H9 (cell line): ENCODE data around the gene HDC. TPM values are rescaled to one million over a fixed set of nuclear protein-coding genes. Genes with fewer than 3 reads are reported as not detected.

Source experiments
- DNase-seq: peaks from one replicate; pipeline ENCODE4 v3.0.0-alpha.2; 2017
- H2AFZ ChIP-seq: one replicate; pipeline ENCODE4 v1.6.1; 2013; ENCODE audit warnings: mild to moderate bottlenecking, low read length, control low read depth, moderate library complexity
- H2AK5ac ChIP-seq: 2 replicates; pipeline ENCODE4 v1.6.1; 2013; ENCODE audit warnings: low read length, control low read depth, mixed read lengths; ENCODE audit not compliant: insufficient read length
- H2BK120ac ChIP-seq: one replicate; pipeline ENCODE4 v1.6.1; 2013; ENCODE audit warnings: low read depth, mild to moderate bottlenecking, low read length, control low read depth, inconsistent platforms; ENCODE audit not compliant: poor library complexity, severe bottlenecking
- H2BK12ac ChIP-seq: 2 replicates; pipeline ENCODE4 v1.6.1; 2013; ENCODE audit warnings: low read length, control low read depth, mixed read lengths, low read depth; ENCODE audit not compliant: insufficient read length
- H2BK15ac ChIP-seq: 2 replicates; pipeline ENCODE4 v1.6.1; 2013; ENCODE audit warnings: low read depth, low read length, control low read depth
- H2BK20ac ChIP-seq: one replicate; pipeline ENCODE4 v1.6.1; 2013; ENCODE audit warnings: low read depth, mild to moderate bottlenecking, low read length, control low read depth, inconsistent platforms; ENCODE audit not compliant: poor library complexity, severe bottlenecking
- H2BK5ac ChIP-seq: 2 replicates; pipeline ENCODE4 v1.6.1; 2013; ENCODE audit warnings: low read length, control low read depth, mixed read lengths; ENCODE audit not compliant: insufficient read length
- H3K14ac ChIP-seq: 2 replicates; pipeline ENCODE4 v1.6.1; 2013; ENCODE audit warnings: low read length, control low read depth; ENCODE audit not compliant: insufficient read depth
- H3K18ac ChIP-seq: 2 replicates; pipeline ENCODE4 v1.6.1; 2013; ENCODE audit warnings: low read depth, mild to moderate bottlenecking, mixed read lengths, low read length, control low read depth; ENCODE audit not compliant: insufficient read length
- H3K23ac ChIP-seq: 2 replicates; pipeline ENCODE4 v1.6.1; 2013; ENCODE audit warnings: low read length, control low read depth, mixed read lengths, low read depth; ENCODE audit not compliant: insufficient read length
- H3K23me2 ChIP-seq: 2 replicates; pipeline ENCODE4 v1.6.1; 2013; ENCODE audit warnings: low read depth, mild to moderate bottlenecking, mixed read lengths, low read length, control low read depth; ENCODE audit not compliant: insufficient read length, poor library complexity, severe bottlenecking
- H3K27ac ChIP-seq: 2 replicates; pipeline ENCODE4 v1.5.1; 2013; ENCODE audit warnings: low read length, control low read depth, mixed read lengths, low read depth; ENCODE audit not compliant: insufficient read length
- H3K27me3 ChIP-seq: 2 replicates; pipeline ENCODE4 v1.6.1; 2013; ENCODE audit warnings: low read length, control low read depth, inconsistent platforms; ENCODE audit not compliant: insufficient read depth
- H3K4ac ChIP-seq: 2 replicates; pipeline ENCODE4 v1.6.1; 2013; ENCODE audit warnings: low read depth, mild to moderate bottlenecking, control low read depth, inconsistent platforms, low read length, moderate library complexity
- H3K4me1 ChIP-seq: 2 replicates; pipeline ENCODE4 v1.6.1; 2013; ENCODE audit warnings: low read length, control low read depth, inconsistent platforms; ENCODE audit not compliant: insufficient read depth
- H3K4me2 ChIP-seq: 2 replicates; pipeline ENCODE4 v1.6.1; 2013; ENCODE audit warnings: low read length, control low read depth, mixed read lengths; ENCODE audit not compliant: insufficient read length, insufficient read depth
- H3K56ac ChIP-seq: 2 replicates; pipeline ENCODE4 v1.6.1; 2013; ENCODE audit warnings: low read depth, mild to moderate bottlenecking, mixed read lengths, low read length, control low read depth; ENCODE audit not compliant: insufficient read length
- H3K79me1 ChIP-seq: 2 replicates; pipeline ENCODE4 v1.6.1; 2013; ENCODE audit warnings: low read depth, mild to moderate bottlenecking, moderate library complexity, low read length, control low read depth, inconsistent platforms; ENCODE audit not compliant: insufficient read depth, poor library complexity, severe bottlenecking
- H3K79me2 ChIP-seq: 2 replicates; pipeline ENCODE4 v1.6.1; 2013; ENCODE audit warnings: low read length, control low read depth, inconsistent platforms; ENCODE audit not compliant: insufficient read depth
- H3K9ac ChIP-seq: 2 replicates; pipeline ENCODE4 v1.6.1; 2013; ENCODE audit warnings: low read length, control low read depth, mixed read lengths; ENCODE audit not compliant: insufficient read length; ENCODE audit errors: extremely low read depth
- H3K9me3 ChIP-seq: one replicate; pipeline ENCODE4 v1.6.1; 2013; ENCODE audit warnings: low read depth, low read length, inconsistent platforms; ENCODE audit not compliant: control insufficient read depth
- H3T11ph ChIP-seq: one replicate; pipeline ENCODE4 v1.6.1; 2013; ENCODE audit warnings: mild to moderate bottlenecking, low read length, control low read depth, inconsistent platforms
- H4K20me1 ChIP-seq: one replicate; pipeline ENCODE4 v1.6.1; 2013; ENCODE audit not compliant: control insufficient read depth, insufficient read length, insufficient read depth
- H4K5ac ChIP-seq: 2 replicates; pipeline ENCODE4 v1.6.1; 2013; ENCODE audit warnings: low read depth, mild to moderate bottlenecking, mixed read lengths, low read length, control low read depth; ENCODE audit not compliant: insufficient read length
- H4K8ac ChIP-seq: replicated peaks from 2 replicates; pipeline ENCODE4 v1.6.1; 2013; ENCODE audit warnings: low read length, control low read depth, mixed read lengths, low read depth; ENCODE audit not compliant: insufficient read length
- H4K91ac ChIP-seq: 2 replicates; pipeline ENCODE4 v1.6.1; 2013; ENCODE audit warnings: low read depth, mild to moderate bottlenecking, moderate library complexity, mixed read lengths, low read length, control low read depth; ENCODE audit not compliant: insufficient read length
- H3K27ac Mint-ChIP-seq, 3 experiments: 2 replicates in 2 of 3; 3 replicates in 1 of 3; pipeline ENCODE4 v1.8.0; 2020 to 2021; ENCODE audit warnings: mixed read lengths in 3 of 3, mild to moderate bottlenecking in 1 of 3, moderate library complexity in 1 of 3
- H3K27me3 Mint-ChIP-seq: 2 replicates; pipeline ENCODE4 v1.8.0; 2021; ENCODE audit warnings: low read depth, mild to moderate bottlenecking, moderate library complexity, mixed read lengths
- H3K36me3 Mint-ChIP-seq, 3 experiments: 2 replicates in 2 of 3; 3 replicates in 1 of 3; pipeline ENCODE4 v1.8.0; 2020 to 2021; ENCODE audit warnings: low read depth in 3 of 3, mixed read lengths in 3 of 3; ENCODE audit not compliant: insufficient read depth in 1 of 3
- H3K4me1 Mint-ChIP-seq, 2 experiments: 2 replicates each; pipeline ENCODE4 v1.8.0; 2020; ENCODE audit warnings: mixed read lengths in 2 of 2
- H3K4me3 Mint-ChIP-seq, 2 experiments: 2 replicates in 1 of 2; 3 replicates in 1 of 2; pipeline ENCODE4 v1.8.0; 2020 to 2021; ENCODE audit warnings: mild to moderate bottlenecking in 2 of 2, mixed read lengths in 2 of 2, moderate library complexity in 1 of 2
- H3K9me3 Mint-ChIP-seq, 2 experiments: 2 replicates in 1 of 2; 3 replicates in 1 of 2; pipeline ENCODE4 v1.8.0; 2020; ENCODE audit warnings: mild to moderate bottlenecking in 2 of 2, mixed read lengths in 2 of 2, moderate library complexity in 1 of 2
- CTCF ChIP-seq: fragments of 200-600 bp; sonication (generic); conservative IDR thresholded peaks from 3 replicates; pipeline ENCODE4 v1.8.0; 2021; ENCODE audit warnings: antibody characterized with exemption, mild to moderate bottlenecking
- WGBS: extraction: QIAGEN DNeasy Blood & Tissue Kit; methylation state at CpG from one replicate; pipeline ENCODE4 v1.1.7; 2013; ENCODE audit warnings: missing lambda C conversion rate, low lambda C conversion rate, mixed read lengths; ENCODE audit not compliant: insufficient read length; ENCODE audit errors: extremely low coverage; 5-methylcytosine and 5-hydroxymethylcytosine counted together
- total RNA-seq: library from RNA; stranded (reverse); gene quantifications from 2 replicates; pipeline ENCODE4 v1.2.1, GENCODE V29; 2021

The HDC gene
- total RNA-seq, 1 experiment from 2014 or later = not detected

GRCh38 chr15:50206020-50206419 lies 59.5 kb downstream of the HDC start:
- no peak overlapping the region for H2BK120ac ChIP-seq
- no peak overlapping the region for H2AFZ ChIP-seq
- TF ChIP-seq CTCF = no peak
- H2BK20ac ChIP-seq = no peak overlapping the region
- Mint-ChIP-seq H3K36me3 (peaks cover 4 to 8% (median 4%) of the 10 kb centered on the region in 3 experiments; a peak in 6 of 7 replicates), H3K9me3 (no peaks in the 10 kb centered on the region), H3K27me3 (no peaks in the 10 kb centered on the region), H3K4me1 (peaks cover 13% of the 10 kb centered on the region in 2 experiments), H3K4me3 (no peak overlapping the region), H3K27ac (no peak overlapping the region)
- no peak overlapping the region for H2BK5ac ChIP-seq
- no peak overlapping the region for H3K4ac ChIP-seq
- no peak overlapping the region for H3K56ac ChIP-seq
- no peaks in the 10 kb centered on the region for H3K4me1 ChIP-seq
- H2BK15ac ChIP-seq = no peak overlapping the region
- no peaks in the 10 kb centered on the region for H4K20me1 ChIP-seq
- WGBS = no CpG with 5 or more reads among the region's 5 CpGs
- H2AK5ac ChIP-seq = no peak overlapping the region
- no peaks in the 10 kb centered on the region for H3K79me2 ChIP-seq
- no peak overlapping the region for H3K9ac ChIP-seq
- no peak overlapping the region for H3K14ac ChIP-seq
- no peaks in the 10 kb centered on the region for H3K23me2 ChIP-seq
- H4K91ac ChIP-seq = no peak overlapping the region
- no peaks in the 10 kb centered on the region for H3K9me3 ChIP-seq
- no peak overlapping the region for H3K23ac ChIP-seq
- DNase-seq = no peak
- no peak overlapping the region for H3K4me2 ChIP-seq
- H3K27me3 ChIP-seq = no peaks in the 10 kb centered on the region
- no peak overlapping the region for H2BK12ac ChIP-seq
- H3K27ac ChIP-seq = no peak overlapping the region
- H3T11ph ChIP-seq = no peak overlapping the region
- H4K5ac ChIP-seq = no peak overlapping the region
- no peak overlapping the region for H4K8ac ChIP-seq
- no peaks in the 10 kb centered on the region for H3K79me1 ChIP-seq
- no peak overlapping the region for H3K18ac ChIP-seq
